ENCODE measurements around the gene MLF1. TPM values are rescaled to one million over a fixed set of nuclear protein-coding genes. Genes with fewer than 3 reads are reported as not detected.

Gene MLF1
- total RNA-seq, 1 donor from 2014 or later = 212 TPM

GRCh38 chr3:158571969-158572765 lies 1.2 kb downstream of the MLF1 start:
- intact Hi-C loops (cut with DNase I) = no loop called here
- no peak for ATAC-seq (ENCODE audit: poor library complexity)
- no peak for DNase-seq

- intact Hi-C loops (cut with DNase I) = no loop called here
- no peak for ATAC-seq (ENCODE audit: poor library complexity)
- no peak for DNase-seq
Observed at GRCh38 chr3:158572766-158573060, 1.7 kb downstream of the MLF1 start.

GRCh38 chr3:158573714-158574113 lies 2.7 kb downstream of the MLF1 start:
- intact Hi-C loops (cut with DNase I) = no loop called here
- ATAC-seq (ENCODE audit: poor library complexity) (no peak), DNase-seq (no peak)

GRCh38 chr3:158574646-158575045 lies 3.7 kb downstream of the MLF1 start:
- intact Hi-C loops (cut with DNase I) = no loop called here
- no peak for ATAC-seq (ENCODE audit: poor library complexity)
- DNase-seq = no peak

GRCh38 chr3:158590223-158590622 lies 19.2 kb downstream of the MLF1 start:
- intact Hi-C loops (cut with DNase I) = no loop called here
- DNase-seq (no peak), ATAC-seq (ENCODE audit: poor library complexity) (no peak)

- intact Hi-C loops (cut with DNase I) = no loop called here
- no peak for DNase-seq
- no peak for ATAC-seq (ENCODE audit: poor library complexity)
Observed at GRCh38 chr3:158600787-158601186, 29.8 kb downstream of the MLF1 start.

GRCh38 chr3:158602227-158602626 lies 31.2 kb downstream of the MLF1 start:
- DNase-seq (no peak), ATAC-seq (ENCODE audit: poor library complexity) (no peak)
- intact Hi-C loops (cut with DNase I) = no loop called here

GRCh38 chr3:158617982-158618875 lies 47.2 kb downstream of the MLF1 start:
- DNase-seq = no peak
- intact Hi-C loops (cut with DNase I) = no loop called here
- no peak for ATAC-seq (ENCODE audit: poor library complexity)

GRCh38 chr3:158625881-158626280 lies 54.9 kb downstream of the MLF1 start:
- ATAC-seq (ENCODE audit: poor library complexity) (no peak), DNase-seq (no peak)
- intact Hi-C loops (cut with DNase I) = no loop called here

GRCh38 chr3:158631981-158632380 lies 61.0 kb downstream of the MLF1 start:
- DNase-seq = no peak
- no peak for ATAC-seq (ENCODE audit: poor library complexity)
- intact Hi-C loops (cut with DNase I) = no loop called here

- intact Hi-C loops (cut with DNase I) = no loop called here
- DNase-seq (no peak), ATAC-seq (ENCODE audit: poor library complexity) (no peak)
Observed at GRCh38 chr3:158640646-158641045, 69.7 kb downstream of the MLF1 start.

- intact Hi-C loops (cut with DNase I) = no loop called here
- ATAC-seq (ENCODE audit: poor library complexity) = no peak
Observed at GRCh38 chr3:158642005-158642404, 71.0 kb downstream of the MLF1 start.

GRCh38 chr3:158642474-158643210 lies 71.6 kb downstream of the MLF1 start:
- DNase-seq = no peak
- intact Hi-C loops (cut with DNase I) = no loop called here
- ATAC-seq (ENCODE audit: poor library complexity) = no peak

More at GRCh38 chr3:158642005-158642404, 71.0 kb downstream of the MLF1 start:
- DNase-seq = no peak

- ATAC-seq (ENCODE audit: poor library complexity) (peak; percentile 99), DNase-seq (peak; percentile 94)
- intact Hi-C loops (cut with DNase I) = no loop called here
Observed at GRCh38 chr3:158644345-158644908, 73.4 kb downstream of the MLF1 start, which contains the start of gene GFM1. GFM1 (plus strand) TSS chr3:158644527; CDS start chr3:158644635, 108 bp downstream.

- intact Hi-C loops (cut with DNase I) = no loop called here
- DNase-seq (no peak), ATAC-seq (ENCODE audit: poor library complexity) (no peak)
Observed at GRCh38 chr3:158649791-158650190, 78.8 kb downstream of the MLF1 start.

- intact Hi-C loops (cut with DNase I) = no loop called here
- DNase-seq (no peak), ATAC-seq (ENCODE audit: poor library complexity) (no peak)
Observed at GRCh38 chr3:158651192-158651591, 80.2 kb downstream of the MLF1 start.

- DNase-seq (no peak), ATAC-seq (ENCODE audit: poor library complexity) (no peak)
- intact Hi-C loops (cut with DNase I) = no loop called here
Observed at GRCh38 chr3:158652463-158652862, 81.5 kb downstream of the MLF1 start.
